ENCODE results near the gene SWAP70. TPM values are rescaled to one million over a fixed set of nuclear protein-coding genes. Genes with fewer than 3 reads are reported as not detected.

The SWAP70 gene
- total and polyA plus RNA-seq, 2 of the 13 experiments (the other 11 are each of a cell fraction or from before 2014, with no cell fraction given) = 4.6 to 8.7 TPM

DNA sequence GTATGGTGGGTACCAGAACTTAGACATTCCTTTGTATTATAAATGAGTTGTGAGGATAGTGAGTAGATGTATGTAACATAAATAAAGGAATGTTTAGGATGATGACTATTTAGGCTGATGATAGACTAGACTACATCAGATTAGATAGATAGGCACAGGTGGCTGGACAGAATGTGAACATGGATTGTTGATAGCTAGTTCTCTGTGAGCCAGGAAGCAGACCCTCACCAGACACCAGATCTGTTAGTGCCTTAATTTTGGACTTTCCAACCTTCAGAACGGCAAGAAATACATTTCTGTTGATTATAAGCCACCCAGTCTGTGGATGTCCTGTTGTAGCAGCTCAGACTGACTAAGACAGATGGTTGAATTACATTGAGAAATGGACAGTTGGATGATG lies 99.4 kb downstream of the SWAP70 start:
- Histone ChIP-seq H3K79me2 (ENCODE audit: insufficient read depth, low read length) (peaks cover 33% of the 10 kb centered on the region), H2AFZ (ENCODE audit: low read length) (no peak overlapping the region), H3K4me2 (ENCODE audit: low read depth, low read length) (no peak overlapping the region), H4K20me1 (ENCODE audit: insufficient read depth, low read length) (no peaks in the 10 kb centered on the region), H3K36me3 (replicated peaks in 1 of 2; ENCODE audit: control insufficient read depth in 1 of 2, insufficient read depth in 2 of 2, low read length in 2 of 2) (no peaks in the 10 kb centered on the region), H3K27me3 (ENCODE audit: control insufficient read depth in 1 of 2, insufficient read depth in 2 of 2, low read length in 2 of 2) (no peaks in the 10 kb centered on the region; a peak in 1 of 5 replicates), H3K4me1 (ENCODE audit: insufficient read depth, low read length) (peaks cover 58% of the 10 kb centered on the region), H3K9me3 (ENCODE audit: low read length) (no peaks in the 10 kb centered on the region), H3K4me3 (replicated peaks in 1 of 3; ENCODE audit: insufficient read depth in 1 of 3, low read depth in 2 of 3, low read length in 3 of 3) (no peak overlapping the region), H3K9ac (ENCODE audit: insufficient read depth, low read depth, low read length) (no peak overlapping the region), H3K27ac (ENCODE audit: extremely low read length, insufficient read depth, low read length) (no peak overlapping the region)
- in situ Hi-C loops (cut with HindIII; ENCODE audit: extremely low pct_ligation_motif_present, low pct_unique_long_range_greater_than_20kb) (loop anchor here (5.0 to 10.0 kb wide), 3 partner anchors 92 to 562 kb away; no protein-coding TSS in a partner anchor), intact Hi-C loops (cut with micrococcal nuclease; ENCODE audit: unreplicated experiment) (no loop called here)
- no peak for ATAC-seq
- CTCF ChIA-PET (ENCODE audit: low intra/inter-chr PET ratio, low total read pairs) = no interaction called here
- TF ChIP-seq ZNF350 (CRISPR knock-in tag; IDR thresholded peaks at IDR 0.05; ENCODE audit: borderline replicate concordance, low read depth) (no peak), ZNF12 (CRISPR knock-in tag; IDR thresholded peaks at IDR 0.05) (peak; percentile 55; the same call in 1 of the 2 replicates)
- no peak for FAIRE-seq
- BruUV-seq (replicated peaks) = no TSS peak
- no peak for DNase-seq (ENCODE audit: low spot score)
- POLR2A ChIA-PET = no interaction called here
- 100% methylated on average over 1 of the region's 1 CpG for WGBS (ENCODE audit: low lambda C conversion rate)

GRCh38 chr11:9765320-9766101 lies 101.6 kb downstream of the SWAP70 start:
- H4K20me1 ChIP-seq (ENCODE audit: insufficient read depth, low read length) = no peaks in the 10 kb centered on the region
- peak overlapping the region in 1 of 3 experiments; percentile 38; a peak in 2 of 6 replicates for H3K4me3 ChIP-seq (replicated peaks in 1 of 3; ENCODE audit: insufficient read depth in 1 of 3, low read depth in 2 of 3, low read length in 3 of 3)
- POLR2A ChIA-PET = interaction anchor here (0.6 to 1.2 kb wide), 4 partner anchors 10 to 539 kb away, joined by 3 to 7 read pairs (median 4); partner anchors contain the start of genes ADM and ZNF143
- H3K36me3 ChIP-seq (replicated peaks in 1 of 2; ENCODE audit: control insufficient read depth in 1 of 2, insufficient read depth in 2 of 2, low read length in 2 of 2) = no peaks in the 10 kb centered on the region; a peak in 1 of 5 replicates
- CTCF ChIA-PET (ENCODE audit: low intra/inter-chr PET ratio, low total read pairs) = no interaction called here
- no peaks in the 10 kb centered on the region for H3K27me3 ChIP-seq (ENCODE audit: control insufficient read depth in 1 of 2, insufficient read depth in 2 of 2, low read length in 2 of 2)
- 4% methylated on average over 4 of the region's 5 CpGs for WGBS (ENCODE audit: low lambda C conversion rate)
- peak overlapping the region; percentile 72 for H3K4me2 ChIP-seq (ENCODE audit: low read depth, low read length)
- FAIRE-seq (peak; percentile 82), ATAC-seq (peak; percentile 96), DNase-seq (ENCODE audit: low spot score) (peak; percentile 92)
- no TSS peak for BruUV-seq (replicated peaks)
- peaks cover 42% of the 10 kb centered on the region for H3K4me1 ChIP-seq (ENCODE audit: insufficient read depth, low read length)
- intact Hi-C loops (cut with micrococcal nuclease; ENCODE audit: unreplicated experiment) = no loop called here
- in situ Hi-C loops (cut with HindIII; ENCODE audit: extremely low pct_ligation_motif_present, low pct_unique_long_range_greater_than_20kb) = loop anchor here (10.0 kb wide), 2 partner anchors 89 to 559 kb away; no protein-coding TSS in a partner anchor
- H3K9me3 ChIP-seq (ENCODE audit: low read length) = no peaks in the 10 kb centered on the region
- H2AFZ ChIP-seq (ENCODE audit: low read length) = no peak overlapping the region
- peaks cover 21% of the 10 kb centered on the region for H3K79me2 ChIP-seq (ENCODE audit: insufficient read depth, low read length)
- peak overlapping the region; percentile 79 for H3K27ac ChIP-seq (ENCODE audit: extremely low read length, insufficient read depth, low read length)
- peak overlapping the region; percentile 56 for H3K9ac ChIP-seq (ENCODE audit: insufficient read depth, low read depth, low read length)
- TF ChIP-seq ZMAT5 (CRISPR knock-in tag; IDR thresholded peaks at IDR 0.05; ENCODE audit: borderline replicate concordance, low read depth) (no peak), ATAD3A (CRISPR knock-in tag; IDR thresholded peaks at IDR 0.05) (no peak), KLF12 (CRISPR knock-in tag; IDR thresholded peaks at IDR 0.05; ENCODE audit: borderline replicate concordance) (peak; percentile 62; the same call in 1 of the 2 replicates), ZKSCAN8 (CRISPR knock-in tag; IDR thresholded peaks at IDR 0.05; ENCODE audit: borderline replicate concordance) (no peak; the same call in 1 of the 2 replicates), SALL1 (CRISPR knock-in tag; IDR thresholded peaks at IDR 0.05) (peak; percentile 93), MEIS1 (CRISPR knock-in tag; IDR thresholded peaks at IDR 0.05; ENCODE audit: borderline replicate concordance) (peak; percentile 75; the same call in 1 of the 2 replicates), MAFK (conservative IDR thresholded peaks at IDR 0.05 in 1 of 2, IDR thresholded peaks at IDR 0.05 in 1 of 2; ENCODE audit: low read length in 2 of 2) (peak in 1 of 2 experiments; percentile 5; a peak in 1 of 4 replicates), RFX3 (CRISPR knock-in tag; IDR thresholded peaks at IDR 0.05) (no peak), ZNF792 (CRISPR knock-in tag; IDR thresholded peaks at IDR 0.05) (peak; percentile 91), MXI1 (IDR thresholded peaks at IDR 0.05; ENCODE audit: borderline replicate concordance, low read depth, low read length) (peak; percentile 40; the same call in 1 of the 3 replicates), MBD4 (IDR thresholded peaks at IDR 0.05; ENCODE audit: borderline replicate concordance, low read length) (no peak)
- TF ChIP-seq, protein P1, sequence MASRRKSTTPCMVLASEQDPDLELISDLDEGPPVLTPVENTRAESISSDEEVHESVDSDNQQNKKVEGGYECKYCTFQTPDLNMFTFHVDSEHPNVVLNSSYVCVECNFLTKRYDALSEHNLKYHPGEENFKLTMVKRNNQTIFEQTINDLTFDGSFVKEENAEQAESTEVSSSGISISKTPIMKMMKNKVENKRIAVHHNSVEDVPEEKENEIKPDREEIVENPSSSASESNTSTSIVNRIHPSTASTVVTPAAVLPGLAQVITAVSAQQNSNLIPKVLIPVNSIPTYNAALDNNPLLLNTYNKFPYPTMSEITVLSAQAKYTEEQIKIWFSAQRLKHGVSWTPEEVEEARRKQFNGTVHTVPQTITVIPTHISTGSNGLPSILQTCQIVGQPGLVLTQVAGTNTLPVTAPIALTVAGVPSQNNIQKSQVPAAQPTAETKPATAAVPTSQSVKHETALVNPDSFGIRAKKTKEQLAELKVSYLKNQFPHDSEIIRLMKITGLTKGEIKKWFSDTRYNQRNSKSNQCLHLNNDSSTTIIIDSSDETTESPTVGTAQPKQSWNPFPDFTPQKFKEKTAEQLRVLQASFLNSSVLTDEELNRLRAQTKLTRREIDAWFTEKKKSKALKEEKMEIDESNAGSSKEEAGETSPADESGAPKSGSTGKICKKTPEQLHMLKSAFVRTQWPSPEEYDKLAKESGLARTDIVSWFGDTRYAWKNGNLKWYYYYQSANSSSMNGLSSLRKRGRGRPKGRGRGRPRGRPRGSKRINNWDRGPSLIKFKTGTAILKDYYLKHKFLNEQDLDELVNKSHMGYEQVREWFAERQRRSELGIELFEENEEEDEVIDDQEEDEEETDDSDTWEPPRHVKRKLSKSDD (CRISPR knock-in tag; IDR thresholded peaks at IDR 0.05; ENCODE audit: low read depth) = 0 out of 2 replicates have a peak, but pooled peaks have one; percentile 40
